Smooth muscle cell (in vitro differentiated cells): ENCODE measurements around the gene CSTA. TPM values are rescaled to one million over a fixed set of nuclear protein-coding genes. Genes with fewer than 3 reads are reported as not detected.

Experiments used
- polyA plus RNA-seq: library from polyadenylated mRNA; unstranded; fragments of >200 nt; fragmentation: Nextera tagmentation; extraction: Ambion mirVana; gene quantifications from 2 replicates; pipeline ENCODE4 v1.2.1, GENCODE V29; 2016
- total RNA-seq: library from RNA; depleted of rRNA; stranded (reverse); fragments of >200 nt; gene quantifications from 2 replicates; pipeline ENCODE4 v1.2.3, GENCODE V29; 2014

The CSTA gene
- total and polyA plus RNA-seq, 2 experiments from 2014 or later, result 19.7 to 51.7 TPM

Other genes with a start within 250 kb of the CSTA start
- gene CASR, start 141.6 kb upstream of the CSTA start, total RNA-seq, result not detected in 2 replicates
- not detected in 2 replicates for gene CASR, start 141.6 kb upstream of the CSTA start, polyA plus RNA-seq
- gene MIX23, start 58.0 kb downstream of the CSTA start, total RNA-seq, result 48.8 and 62.2 TPM in 2 replicates
- 43.4 and 54.8 TPM in 2 replicates for gene MIX23, start 58.0 kb downstream of the CSTA start, polyA plus RNA-seq
- gene FAM162A, start 58.9 kb downstream of the CSTA start, total RNA-seq, result 108 and 117 TPM in 2 replicates
- 209 and 219 TPM in 2 replicates for gene FAM162A, start 58.9 kb downstream of the CSTA start, polyA plus RNA-seq
- 5.2 and 8.1 TPM in 2 replicates for gene WDR5B, start 90.8 kb downstream of the CSTA start, total RNA-seq
- 1.6 and 1.8 TPM in 2 replicates for gene WDR5B, start 90.8 kb downstream of the CSTA start, polyA plus RNA-seq
- gene KPNA1, start 189.7 kb downstream of the CSTA start, total RNA-seq, result 37.9 and 50.8 TPM in 2 replicates
- gene KPNA1, start 189.7 kb downstream of the CSTA start, polyA plus RNA-seq, result 26.7 and 34.6 TPM in 2 replicates
- gene PARP9, start 239.1 kb downstream of the CSTA start, total RNA-seq, result 4.7 and 5.1 TPM in 2 replicates
- gene PARP9, start 239.1 kb downstream of the CSTA start, polyA plus RNA-seq, result 1.7 and 3.8 TPM in 2 replicates
- 6.4 and 6.6 TPM in 2 replicates for gene DTX3L, start 239.1 kb downstream of the CSTA start, total RNA-seq
- gene DTX3L, start 239.1 kb downstream of the CSTA start, polyA plus RNA-seq, result 2.2 and 3.6 TPM in 2 replicates